HG03139 (cell line): ENCODE data around the gene RPS6KC1.
"Not testable (repeated sequence)": the region's sequence is repeated elsewhere in the genome, so short reads cannot be mapped to it uniquely, and the experiment has no call there.

Source experiments
- ATAC-seq: cut with Tn5 transposase; IDR thresholded peaks from one replicate; pipeline ENCODE4 v1.9.1; 2021; ENCODE audit not compliant: unreplicated experiment

Gene RPS6KC1

GRCh38 chr1:213275293-213275692, 224.3 kb downstream of the RPS6KC1 start:
- ATAC-seq = no peak

GRCh38 chr1:213276236-213276635, 225.2 kb downstream of the RPS6KC1 start:
- ATAC-seq = no peak

- ATAC-seq = no peak
Measured at GRCh38 chr1:213277036-213277435, 226.0 kb downstream of the RPS6KC1 start.

GRCh38 chr1:213279410-213279809, 228.4 kb downstream of the RPS6KC1 start:
- no peak for ATAC-seq

- no peak for ATAC-seq
Measured at GRCh38 chr1:213281640-213282301, 230.7 kb downstream of the RPS6KC1 start.

- no peak for ATAC-seq
Measured at GRCh38 chr1:213284626-213285025, 233.6 kb downstream of the RPS6KC1 start.

- no peak for ATAC-seq
Measured at GRCh38 chr1:213286235-213286634, 235.2 kb downstream of the RPS6KC1 start.

- no peak for ATAC-seq
Measured at GRCh38 chr1:213287987-213288386, 236.9 kb downstream of the RPS6KC1 start.

GRCh38 chr1:213291526-213291925, 240.5 kb downstream of the RPS6KC1 start:
- no peak for ATAC-seq

- no peak for ATAC-seq
Measured at GRCh38 chr1:213292614-213293013, 241.6 kb downstream of the RPS6KC1 start.

GRCh38 chr1:213295860-213296259, 244.8 kb downstream of the RPS6KC1 start:
- no peak for ATAC-seq

- ATAC-seq = no peak
Measured at GRCh38 chr1:213296558-213296957, 245.5 kb downstream of the RPS6KC1 start.

- ATAC-seq = no peak
Measured at GRCh38 chr1:213297021-213297420, 246.0 kb downstream of the RPS6KC1 start.

GRCh38 chr1:213300433-213300832, 249.4 kb downstream of the RPS6KC1 start:
- ATAC-seq = no peak

- ATAC-seq = not testable (repeated sequence)
Measured at GRCh38 chr1:213301524-213301923, 250.5 kb downstream of the RPS6KC1 start.

GRCh38 chr1:213303286-213303685, 252.2 kb downstream of the RPS6KC1 start:
- ATAC-seq = no peak

- no peak for ATAC-seq
Measured at GRCh38 chr1:213315571-213315970, 264.5 kb downstream of the RPS6KC1 start.

GRCh38 chr1:213318458-213318857, 267.4 kb downstream of the RPS6KC1 start:
- not testable (repeated sequence) for ATAC-seq

GRCh38 chr1:213320191-213320870, 269.3 kb downstream of the RPS6KC1 start:
- ATAC-seq = no peak
